HepG2 (cell line): ENCODE data around the gene ZNF416. TPM values are rescaled to one million over a fixed set of nuclear protein-coding genes. Genes with fewer than 3 reads are reported as not detected.

Source experiments
- polyA plus RNA-seq, 8 experiments: library from polyadenylated mRNA; depleted of rRNA in 3 of 8; stranded (reverse) in 7 of 8; unstranded in 1 of 8; fragments of >200 nt; fragmentation: Illumina TruSeq in 4 of 8; extraction: Trizol in 4 of 8; gene quantifications; 2 replicates each; pipeline versions ENCODE4 v1.2.1 to v1.2.3, GENCODE V29; 2011 to 2016; ENCODE audit warnings: low read depth in 4 of 8, missing spikeins in 1 of 8, mixed read lengths in 1 of 8; ENCODE audit not compliant: insufficient read depth in 1 of 8
- total RNA-seq, 5 experiments: library from RNA; depleted of rRNA; stranded (reverse); fragments of >200 nt; fragmentation: Illumina TruSeq; extraction: Trizol; gene quantifications; 2 replicates each; pipeline ENCODE4 v1.2.3, GENCODE V29; 2016; ENCODE audit warnings: low read depth in 1 of 5

ZNF416 gene
- total and polyA plus RNA-seq, 2 of the 13 experiments (the other 11 are each of a cell fraction or from before 2014, with no cell fraction given), result 1.5 to 5.3 TPM

Other genes starting within 250 kb of the ZNF416 start
- gene ZNF304, start 227.6 kb downstream of the ZNF416 start, total RNA-seq (2016; rRNA removed; fragmentation: Illumina TruSeq; extraction: Trizol), result 8.0 and 9.5 TPM in 2 replicates
- gene ZNF304, start 227.6 kb downstream of the ZNF416 start, polyA plus RNA-seq (2011; rRNA removed), result 3.4 and 3.6 TPM in 2 replicates
- gene TRAPPC2B, start 215.4 kb downstream of the ZNF416 start, total RNA-seq (2016; rRNA removed; fragmentation: Illumina TruSeq; extraction: Trizol), result 13.3 and 20.5 TPM in 2 replicates
- 16.8 and 17.7 TPM in 2 replicates for gene TRAPPC2B, start 215.4 kb downstream of the ZNF416 start, polyA plus RNA-seq (2011; rRNA removed)
- 2.1 and 2.6 TPM in 2 replicates for gene ZNF547, start 215.4 kb downstream of the ZNF416 start, total RNA-seq (2016; rRNA removed; fragmentation: Illumina TruSeq; extraction: Trizol)
- 2.0 and 2.2 TPM in 2 replicates for gene ZNF547, start 215.4 kb downstream of the ZNF416 start, polyA plus RNA-seq (2011; rRNA removed)
- 24.9 and 29.4 TPM in 2 replicates for gene ZNF548, start 189.1 kb downstream of the ZNF416 start, total RNA-seq (2016; rRNA removed; fragmentation: Illumina TruSeq; extraction: Trizol)
- gene ZNF548, start 189.1 kb downstream of the ZNF416 start, polyA plus RNA-seq (2011; rRNA removed), result 19.5 and 19.6 TPM in 2 replicates
- 10.1 and 14.0 TPM in 2 replicates for gene ZNF17, start 167.8 kb downstream of the ZNF416 start, total RNA-seq (2016; rRNA removed; fragmentation: Illumina TruSeq; extraction: Trizol)
- 3.0 and 3.7 TPM in 2 replicates for gene ZNF17, start 167.8 kb downstream of the ZNF416 start, polyA plus RNA-seq (2011; rRNA removed)
- 19.1 and 21.0 TPM in 2 replicates for gene ZNF749, start 143.6 kb downstream of the ZNF416 start, total RNA-seq (2016; rRNA removed; fragmentation: Illumina TruSeq; extraction: Trizol)
- 18.9 and 22.7 TPM in 2 replicates for gene ZNF749, start 143.6 kb downstream of the ZNF416 start, polyA plus RNA-seq (2011; rRNA removed)
- 0.62 and 0.80 TPM in 2 replicates for gene VN1R1, start 121.8 kb downstream of the ZNF416 start, total RNA-seq (2016; rRNA removed; fragmentation: Illumina TruSeq; extraction: Trizol)
- gene VN1R1, start 121.8 kb downstream of the ZNF416 start, polyA plus RNA-seq (2011; rRNA removed), result 0.87 and 1.0 TPM in 2 replicates
- gene ZNF772, start 101.3 kb downstream of the ZNF416 start, total RNA-seq (2016; rRNA removed; fragmentation: Illumina TruSeq; extraction: Trizol), result 17.2 and 23.6 TPM in 2 replicates
- gene ZNF772, start 101.3 kb downstream of the ZNF416 start, polyA plus RNA-seq (2011; rRNA removed), result 3.1 and 4.0 TPM in 2 replicates
- gene ZNF419, start 91.2 kb downstream of the ZNF416 start, total RNA-seq (2016; rRNA removed; fragmentation: Illumina TruSeq; extraction: Trizol), result 8.8 and 9.0 TPM in 2 replicates
- gene ZNF419, start 91.2 kb downstream of the ZNF416 start, polyA plus RNA-seq (2011; rRNA removed), result 8.5 and 11.1 TPM in 2 replicates
- 6.7 and 6.9 TPM in 2 replicates for gene ZNF773, start 79.0 kb downstream of the ZNF416 start, total RNA-seq (2016; rRNA removed; fragmentation: Illumina TruSeq; extraction: Trizol)
- gene ZNF773, start 79.0 kb downstream of the ZNF416 start, polyA plus RNA-seq (2011; rRNA removed), result 5.7 and 7.3 TPM in 2 replicates
- gene ZNF549, start 51.6 kb downstream of the ZNF416 start, total RNA-seq (2016; rRNA removed; fragmentation: Illumina TruSeq; extraction: Trizol), result 6.4 and 8.8 TPM in 2 replicates
- 2.8 and 2.9 TPM in 2 replicates for gene ZNF549, start 51.6 kb downstream of the ZNF416 start, polyA plus RNA-seq (2011; rRNA removed)
- 8.0 and 8.6 TPM in 2 replicates for gene ZNF550, start 19.0 kb downstream of the ZNF416 start, total RNA-seq (2016; rRNA removed; fragmentation: Illumina TruSeq; extraction: Trizol)
- gene ZNF550, start 19.0 kb downstream of the ZNF416 start, polyA plus RNA-seq (2011; rRNA removed), result 9.1 and 12.1 TPM in 2 replicates
- 7.2 and 9.8 TPM in 2 replicates for gene ZIK1, start 5.2 kb upstream of the ZNF416 start, total RNA-seq (2016; rRNA removed; fragmentation: Illumina TruSeq; extraction: Trizol)
- gene ZIK1, start 5.2 kb upstream of the ZNF416 start, polyA plus RNA-seq (2011; rRNA removed), result 1.9 and 2.1 TPM in 2 replicates
- 7.5 and 7.8 TPM in 2 replicates for gene ZNF530, start 21.0 kb upstream of the ZNF416 start, total RNA-seq (2016; rRNA removed; fragmentation: Illumina TruSeq; extraction: Trizol)
- gene ZNF530, start 21.0 kb upstream of the ZNF416 start, polyA plus RNA-seq (2011; rRNA removed), result 1.1 and 1.6 TPM in 2 replicates
- 17.1 and 19.4 TPM in 2 replicates for gene ZNF134, start 35.3 kb upstream of the ZNF416 start, total RNA-seq (2016; rRNA removed; fragmentation: Illumina TruSeq; extraction: Trizol)
- 6.8 and 7.1 TPM in 2 replicates for gene ZNF134, start 35.3 kb upstream of the ZNF416 start, polyA plus RNA-seq (2011; rRNA removed)
- 11.2 and 12.2 TPM in 2 replicates for gene ZNF211, start 54.3 kb upstream of the ZNF416 start, total RNA-seq (2016; rRNA removed; fragmentation: Illumina TruSeq; extraction: Trizol)
- gene ZNF211, start 54.3 kb upstream of the ZNF416 start, polyA plus RNA-seq (2011; rRNA removed), result 9.9 and 12.7 TPM in 2 replicates
- gene ZSCAN4, start 90.0 kb upstream of the ZNF416 start, total RNA-seq (2016; rRNA removed; fragmentation: Illumina TruSeq; extraction: Trizol), result 0.56 and 0.60 TPM in 2 replicates
- 0.68 and 0.73 TPM in 2 replicates for gene ZSCAN4, start 90.0 kb upstream of the ZNF416 start, polyA plus RNA-seq (2011; rRNA removed)
- gene ZNF551, start 103.1 kb upstream of the ZNF416 start, total RNA-seq (2016; rRNA removed; fragmentation: Illumina TruSeq; extraction: Trizol), result 14.2 and 23.1 TPM in 2 replicates
- 3.3 and 4.8 TPM in 2 replicates for gene ZNF551, start 103.1 kb upstream of the ZNF416 start, polyA plus RNA-seq (2011; rRNA removed)
- not detected in 2 replicates for gene ZNF154, start 130.3 kb upstream of the ZNF416 start, total RNA-seq (2016; rRNA removed; fragmentation: Illumina TruSeq; extraction: Trizol)
- gene ZNF154, start 130.3 kb upstream of the ZNF416 start, polyA plus RNA-seq (2011; rRNA removed), result not detected in 2 replicates
- not detected in 2 replicates for gene ZNF671, start 148.7 kb upstream of the ZNF416 start, total RNA-seq (2016; rRNA removed; fragmentation: Illumina TruSeq; extraction: Trizol)
- not detected in 2 replicates for gene ZNF671, start 148.7 kb upstream of the ZNF416 start, polyA plus RNA-seq (2011; rRNA removed)
- gene ZNF776, start 167.9 kb upstream of the ZNF416 start, total RNA-seq (2016; rRNA removed; fragmentation: Illumina TruSeq; extraction: Trizol), result 15.6 and 16.9 TPM in 2 replicates
- 7.6 and 8.2 TPM in 2 replicates for gene ZNF776, start 167.9 kb upstream of the ZNF416 start, polyA plus RNA-seq (2011; rRNA removed)
- 2.1 and 3.4 TPM in 2 replicates for gene ZNF586, start 190.8 kb upstream of the ZNF416 start, total RNA-seq (2016; rRNA removed; fragmentation: Illumina TruSeq; extraction: Trizol)
- gene ZNF586, start 190.8 kb upstream of the ZNF416 start, polyA plus RNA-seq (2011; rRNA removed), result 0.50 and 0.89 TPM in 2 replicates
- gene ZNF552, start 236.0 kb upstream of the ZNF416 start, total RNA-seq (2016; rRNA removed; fragmentation: Illumina TruSeq; extraction: Trizol), result 16.3 and 16.6 TPM in 2 replicates
- 8.1 and 11.7 TPM in 2 replicates for gene ZNF552, start 236.0 kb upstream of the ZNF416 start, polyA plus RNA-seq (2011; rRNA removed)